Fibroblast of pulmonary artery (primary cell): ENCODE results near the gene GTF2H3.

ENCODE experiments used
- DNase-seq: peaks from one replicate; pipeline ENCODE4 v3.0.0-alpha.2; 2010; ENCODE audit warnings: low read depth
- H3K4me3 ChIP-seq: replicated peaks from 2 replicates; pipeline ENCODE4 v1.5.1; 2011; ENCODE audit warnings: low read depth, mild to moderate bottlenecking, control low read depth, low read length, moderate library complexity
- TF ChIP-seq, protein P1 (sequence below): IDR thresholded peaks from 2 replicates; pipeline ENCODE4 v1.5.1; 2011; ENCODE audit warnings: mild to moderate bottlenecking, control low read depth, low read length, inconsistent platforms; ENCODE audit errors: missing control alignments

GTF2H3 gene

GRCh38 chr12:123617144-123617543 is 16.5 kb upstream of the GTF2H3 start:
- TF ChIP-seq, protein P1, sequence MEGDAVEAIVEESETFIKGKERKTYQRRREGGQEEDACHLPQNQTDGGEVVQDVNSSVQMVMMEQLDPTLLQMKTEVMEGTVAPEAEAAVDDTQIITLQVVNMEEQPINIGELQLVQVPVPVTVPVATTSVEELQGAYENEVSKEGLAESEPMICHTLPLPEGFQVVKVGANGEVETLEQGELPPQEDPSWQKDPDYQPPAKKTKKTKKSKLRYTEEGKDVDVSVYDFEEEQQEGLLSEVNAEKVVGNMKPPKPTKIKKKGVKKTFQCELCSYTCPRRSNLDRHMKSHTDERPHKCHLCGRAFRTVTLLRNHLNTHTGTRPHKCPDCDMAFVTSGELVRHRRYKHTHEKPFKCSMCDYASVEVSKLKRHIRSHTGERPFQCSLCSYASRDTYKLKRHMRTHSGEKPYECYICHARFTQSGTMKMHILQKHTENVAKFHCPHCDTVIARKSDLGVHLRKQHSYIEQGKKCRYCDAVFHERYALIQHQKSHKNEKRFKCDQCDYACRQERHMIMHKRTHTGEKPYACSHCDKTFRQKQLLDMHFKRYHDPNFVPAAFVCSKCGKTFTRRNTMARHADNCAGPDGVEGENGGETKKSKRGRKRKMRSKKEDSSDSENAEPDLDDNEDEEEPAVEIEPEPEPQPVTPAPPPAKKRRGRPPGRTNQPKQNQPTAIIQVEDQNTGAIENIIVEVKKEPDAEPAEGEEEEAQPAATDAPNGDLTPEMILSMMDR: no peak
- no peak for DNase-seq
- no peak overlapping the region for H3K4me3 ChIP-seq

- H3K4me3 ChIP-seq: no peak overlapping the region
- TF ChIP-seq, protein P1: no peak
- no peak for DNase-seq
These were observed 16.0 kb upstream of the GTF2H3 start for GRCh38 chr12:123617580-123617979.

- DNase-seq: no peak
- TF ChIP-seq, protein P1: no peak
- H3K4me3 ChIP-seq: no peak overlapping the region
These were observed 12.5 kb upstream of the GTF2H3 start for GRCh38 chr12:123621101-123621500.

DNA sequence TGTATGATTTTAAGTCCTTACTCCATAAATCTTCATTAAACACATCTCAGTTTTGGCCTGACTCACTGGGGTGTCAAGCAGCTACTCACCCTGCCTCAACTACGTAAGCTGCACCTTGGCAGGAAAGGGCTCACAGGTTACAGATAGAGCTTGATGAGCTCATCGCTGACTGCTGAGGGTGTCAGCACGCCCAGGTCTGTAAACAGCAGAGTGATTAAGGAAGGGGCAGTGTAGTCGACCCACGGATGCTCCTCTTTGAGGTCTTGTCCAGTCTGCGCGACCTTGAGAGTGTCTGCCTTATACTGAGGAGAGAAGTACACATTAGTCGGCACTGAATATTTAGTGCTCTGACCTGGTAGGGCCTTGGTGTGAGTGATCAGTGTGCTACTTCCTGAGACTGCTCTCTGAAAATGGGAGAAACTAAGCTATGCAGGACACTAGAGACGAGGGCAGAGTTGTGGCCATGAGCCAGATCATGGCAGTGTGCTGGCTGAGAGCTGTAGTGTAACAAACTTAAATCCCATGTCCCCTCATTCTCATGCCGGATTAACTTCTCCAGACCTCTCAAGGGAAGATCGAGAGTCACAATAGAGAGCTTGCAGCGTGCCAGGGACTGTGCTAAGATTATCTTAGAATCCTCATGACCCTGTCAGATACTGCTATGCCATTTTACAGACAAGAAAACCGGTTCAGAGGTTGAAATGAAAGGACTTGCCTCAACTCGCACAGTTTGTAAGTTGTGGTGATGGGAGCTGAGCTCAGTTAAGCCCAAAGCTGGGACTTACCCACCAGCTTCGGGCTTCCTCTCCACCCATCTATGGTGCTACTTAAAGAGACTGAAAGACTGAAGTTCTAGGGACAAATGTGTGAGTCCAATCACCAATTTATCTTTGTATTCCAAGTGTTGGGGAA is 11.8 kb upstream of the GTF2H3 start:
- no peak for DNase-seq
- no peak overlapping the region for H3K4me3 ChIP-seq
- TF ChIP-seq, protein P1: no peak

DNA sequence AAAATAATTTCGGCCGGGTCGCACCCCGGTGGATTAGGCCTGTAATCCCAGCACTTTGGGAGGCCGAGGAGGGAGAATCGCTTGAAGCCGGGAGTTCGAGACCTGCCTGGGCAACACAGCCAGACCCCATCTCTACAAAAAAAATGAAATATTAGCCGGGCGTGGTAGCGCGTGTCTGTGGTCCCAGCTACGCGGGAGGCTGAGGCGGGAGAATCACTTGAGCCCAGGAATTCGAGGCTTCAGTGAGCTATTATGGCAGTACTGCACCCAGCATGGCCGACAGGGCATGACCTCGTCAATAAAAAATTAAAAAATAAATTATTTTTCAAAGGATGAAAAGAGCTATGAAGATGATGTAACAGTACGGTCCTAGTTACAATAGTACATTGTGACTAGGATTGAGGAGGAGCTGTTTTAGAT is 523 bp downstream of the GTF2H3 start:
- no peak for DNase-seq
- TF ChIP-seq, protein P1: no peak
- peak overlapping the region; percentile 86 for H3K4me3 ChIP-seq

- TF ChIP-seq, protein P1: no peak
- H3K4me3 ChIP-seq: no peak overlapping the region
- no peak for DNase-seq
These were observed 10.3 kb downstream of the GTF2H3 start for GRCh38 chr12:123643911-123644310.

- no peak for DNase-seq
- TF ChIP-seq, protein P1: no peak
- H3K4me3 ChIP-seq: no peak overlapping the region
These were observed 11.8 kb downstream of the GTF2H3 start for GRCh38 chr12:123645380-123645779.
